ENCODE measurements around the gene WFDC2.

Gene WFDC2

DNA sequence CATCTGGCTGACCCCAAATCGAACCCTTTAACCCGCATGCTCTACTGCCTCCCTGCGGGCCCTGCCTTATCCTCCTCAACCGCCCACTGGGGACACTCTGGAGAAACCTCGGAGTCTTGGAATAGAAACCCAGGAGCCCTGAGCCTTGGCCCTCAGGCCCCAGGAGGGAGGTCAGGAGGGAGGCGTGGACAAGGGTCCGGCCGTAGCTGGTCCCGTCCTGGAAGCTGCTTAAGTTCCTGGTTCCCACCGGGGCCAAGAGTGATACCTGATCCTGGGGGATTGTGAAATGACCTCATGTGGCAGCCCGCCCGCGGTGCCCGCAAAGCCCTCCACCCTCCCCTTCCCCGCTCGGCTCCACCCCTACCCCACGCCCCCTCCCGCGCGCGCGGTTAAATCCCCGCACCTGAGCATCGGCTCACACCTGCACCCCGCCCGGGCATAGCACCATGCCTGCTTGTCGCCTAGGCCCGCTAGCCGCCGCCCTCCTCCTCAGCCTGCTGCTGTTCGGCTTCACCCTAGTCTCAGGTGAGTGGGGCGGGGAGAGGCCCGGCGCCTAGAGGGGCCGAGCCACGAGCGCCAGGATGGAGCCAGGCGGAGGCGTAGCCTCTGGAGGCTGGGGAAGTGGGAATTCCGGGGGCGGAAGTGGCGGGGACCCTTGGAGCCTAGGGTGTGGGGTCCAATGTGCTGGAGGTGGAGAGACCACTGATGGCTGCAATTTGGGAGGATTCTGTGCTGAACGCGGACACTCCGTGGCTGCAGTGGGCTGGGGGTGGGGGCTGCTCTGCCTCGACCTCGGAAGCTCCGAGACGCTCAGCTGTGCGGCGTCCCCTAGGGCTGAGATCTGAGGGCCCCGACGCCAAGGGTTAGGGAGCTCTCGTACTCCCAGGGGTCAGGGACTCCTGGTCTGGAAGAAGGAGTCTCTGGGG, at the start of gene WFDC2:
Gene WFDC2, plus strand, starts transcription at position 418 of the 926 bp plus-strand sequence. Its CDS starts 29 bp downstream, at position 447.
- Mint-ChIP-seq H3K4me3 (peak within 1 kb of the TSS; percentile 60), H3K4me1 (peaks cover 10% of the 10 kb centered on the region), H3K9me3 (no peaks in the 10 kb centered on the region), H3K27me3 (peaks cover 25% of the 10 kb centered on the region), H3K27ac (no peak within 1 kb of the TSS), H3K36me3 (no peaks in the 10 kb centered on the region)
- DNase-seq (ENCODE audit: low spot score in 2 of 2) (no peak), ATAC-seq (ENCODE audit: low read depth) (peak; percentile 41)

DNA sequence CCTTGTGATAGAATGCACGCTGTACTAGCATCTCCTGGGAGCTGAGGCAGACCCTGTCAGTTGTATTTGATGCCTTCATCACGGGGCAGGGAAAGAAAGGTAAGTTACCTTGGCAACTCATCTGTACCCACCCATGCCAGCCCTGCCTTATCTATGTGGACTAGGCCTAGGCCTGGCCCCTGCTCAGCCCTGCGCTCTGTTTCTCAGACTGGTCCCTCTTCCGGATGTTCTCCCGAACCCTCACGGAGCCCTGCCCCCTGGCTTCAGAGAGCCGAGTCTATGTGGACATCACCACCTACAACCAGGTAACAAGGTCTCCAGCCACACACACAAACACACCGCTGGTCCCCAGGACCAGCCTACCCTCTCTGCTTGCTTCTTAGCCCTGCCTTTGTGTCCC, 49.4 kb upstream of the WFDC2 start:
- Mint-ChIP-seq H3K27ac (peak overlapping the region; percentile 96), H3K36me3 (peaks cover 33% of the 10 kb centered on the region), H3K27me3 (no peaks in the 10 kb centered on the region), H3K4me1 (peaks cover 33% of the 10 kb centered on the region), H3K9me3 (no peaks in the 10 kb centered on the region), H3K4me3 (no peak overlapping the region)
- DNase-seq (ENCODE audit: low spot score in 2 of 2) (no peak), ATAC-seq (ENCODE audit: low read depth) (no peak)

DNA sequence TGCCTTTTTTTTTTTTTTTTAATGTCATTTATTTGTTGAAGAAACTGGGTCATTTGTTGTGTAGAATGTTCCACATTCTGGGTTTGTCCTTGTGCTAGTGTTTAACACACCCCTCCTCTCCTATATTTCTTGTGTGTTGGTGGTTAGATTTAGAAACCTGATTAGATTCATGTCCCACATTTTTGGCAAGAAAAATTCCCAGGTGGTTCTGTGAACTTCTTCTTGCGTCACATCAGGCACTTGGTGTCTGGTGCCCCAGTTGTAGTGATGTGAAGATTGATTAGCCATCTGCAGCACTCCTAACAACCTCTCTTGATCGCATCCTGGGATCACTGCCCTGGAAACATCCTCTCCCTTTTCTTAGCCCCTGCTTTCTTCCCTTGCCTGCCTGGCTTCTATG, 45.9 kb upstream of the WFDC2 start:
- DNase-seq (ENCODE audit: low spot score in 2 of 2) (no peak), ATAC-seq (ENCODE audit: low read depth) (no peak)
- peak overlapping the region; percentile 42 for H3K27ac Mint-ChIP-seq
- no peaks in the 10 kb centered on the region for H3K9me3 Mint-ChIP-seq
- H3K4me3 Mint-ChIP-seq: no peak overlapping the region
- peaks cover 39% of the 10 kb centered on the region for H3K36me3 Mint-ChIP-seq
- H3K4me1 Mint-ChIP-seq: peaks cover 16% of the 10 kb centered on the region
- H3K27me3 Mint-ChIP-seq: no peaks in the 10 kb centered on the region

DNA sequence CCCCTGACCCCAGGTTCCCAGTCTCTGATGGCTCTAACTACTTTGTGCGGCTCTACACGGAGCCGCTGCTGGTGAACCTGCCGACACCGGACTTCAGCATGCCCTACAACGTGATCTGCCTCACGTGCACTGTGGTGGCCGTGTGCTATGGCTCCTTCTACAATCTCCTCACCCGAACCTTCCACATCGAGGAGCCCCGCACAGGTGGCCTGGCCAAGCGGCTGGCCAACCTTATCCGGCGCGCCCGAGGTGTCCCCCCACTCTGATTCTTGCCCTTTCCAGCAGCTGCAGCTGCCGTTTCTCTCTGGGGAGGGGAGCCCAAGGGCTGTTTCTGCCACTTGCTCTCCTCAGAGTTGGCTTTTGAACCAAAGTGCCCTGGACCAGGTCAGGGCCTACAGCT, 44.0 kb upstream of the WFDC2 start:
- Mint-ChIP-seq H3K4me3 (no peak overlapping the region), H3K9me3 (no peaks in the 10 kb centered on the region), H3K36me3 (peaks cover 27% of the 10 kb centered on the region), H3K4me1 (peaks cover 2% of the 10 kb centered on the region), H3K27me3 (no peaks in the 10 kb centered on the region), H3K27ac (peak overlapping the region; percentile 79)
- DNase-seq (ENCODE audit: low spot score in 2 of 2) (no peak), ATAC-seq (ENCODE audit: low read depth) (no peak)

DNA sequence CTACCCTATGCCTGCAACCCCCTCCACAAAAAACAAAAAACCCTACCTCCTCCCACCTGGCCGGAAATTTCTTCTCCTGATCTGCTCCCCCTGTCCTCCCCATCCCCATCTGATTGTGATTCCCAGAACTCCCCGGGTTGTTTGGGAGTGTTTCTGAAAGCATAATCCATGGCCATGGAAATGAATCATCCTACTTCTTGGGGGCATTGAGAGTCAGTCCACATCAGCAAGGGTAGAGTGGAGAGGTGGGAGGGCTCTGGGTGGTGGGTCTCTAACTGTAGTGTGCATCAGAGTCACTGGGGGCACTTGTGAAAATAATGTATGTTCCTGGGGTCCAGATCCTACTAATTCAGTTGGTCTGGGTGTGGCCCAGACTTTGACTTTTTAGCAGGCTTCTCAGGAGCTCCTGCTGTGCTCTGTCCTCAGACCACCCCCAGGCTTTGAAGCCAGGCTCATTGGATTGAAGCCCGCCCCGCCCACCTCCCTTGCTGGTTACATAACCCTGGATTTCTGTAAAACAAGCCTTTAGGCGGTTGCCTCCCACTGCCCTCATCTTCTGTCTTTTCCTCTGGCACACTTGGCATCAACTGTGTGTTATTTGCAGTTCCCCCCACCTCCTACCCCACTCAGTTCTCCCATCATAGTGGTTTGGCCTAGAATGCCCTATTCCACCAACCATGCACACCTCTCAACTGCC, 43.1 kb upstream of the WFDC2 start:
- H3K4me1 Mint-ChIP-seq: peaks cover 5% of the 10 kb centered on the region
- H3K36me3 Mint-ChIP-seq: peaks cover 25% of the 10 kb centered on the region
- no peak overlapping the region for H3K4me3 Mint-ChIP-seq
- no peak overlapping the region for H3K27ac Mint-ChIP-seq
- ATAC-seq (ENCODE audit: low read depth): no peak
- peaks cover 2% of the 10 kb centered on the region for H3K9me3 Mint-ChIP-seq
- DNase-seq (ENCODE audit: low spot score in 2 of 2): no peak
- no peaks in the 10 kb centered on the region for H3K27me3 Mint-ChIP-seq

DNA sequence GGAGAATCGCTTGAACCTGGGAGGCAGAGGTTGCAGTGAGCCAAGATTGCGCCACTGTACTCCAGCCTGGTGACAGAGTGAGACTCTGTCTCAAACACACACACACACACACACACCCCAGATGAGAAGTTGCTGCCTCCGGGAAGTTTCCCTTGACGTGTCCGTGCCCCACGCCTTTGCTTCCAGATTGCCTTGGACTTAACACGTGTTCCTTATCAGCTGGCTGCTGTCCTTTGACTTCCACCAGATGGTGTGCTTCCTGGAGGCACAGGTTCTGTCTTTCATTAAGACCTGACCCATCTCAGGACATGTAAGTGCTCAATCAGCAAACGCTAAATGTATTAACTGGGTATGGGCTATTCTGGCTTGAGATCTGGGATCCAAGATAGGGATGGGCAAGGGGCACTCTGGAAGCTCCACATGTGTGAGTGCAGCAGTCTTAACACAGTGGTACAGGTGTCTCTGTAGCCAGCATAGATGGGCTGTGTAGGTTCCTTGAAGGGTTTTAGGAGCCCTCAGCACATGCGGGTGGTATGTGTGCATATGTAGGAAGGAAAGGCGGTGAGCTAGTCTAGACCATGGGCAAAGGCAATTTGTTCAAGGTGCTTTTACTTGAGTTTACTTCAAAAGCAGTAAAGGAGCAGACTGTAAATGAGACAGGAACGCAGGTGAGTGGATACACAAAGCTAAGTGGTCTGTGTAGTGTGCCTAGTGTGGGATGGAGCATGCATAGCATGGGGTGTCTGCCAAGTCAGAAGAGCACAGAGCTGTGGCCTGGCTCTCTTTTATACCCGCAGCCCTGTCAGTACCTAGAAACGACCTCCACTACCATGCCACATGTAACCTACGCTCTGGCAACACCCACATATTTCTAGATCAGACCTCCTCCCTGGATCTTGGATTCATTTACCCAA, 42.1 kb upstream of the WFDC2 start:
- H3K36me3 Mint-ChIP-seq: peaks cover 23% of the 10 kb centered on the region
- ATAC-seq (ENCODE audit: low read depth): no peak
- H3K4me3 Mint-ChIP-seq: no peak overlapping the region

DNA sequence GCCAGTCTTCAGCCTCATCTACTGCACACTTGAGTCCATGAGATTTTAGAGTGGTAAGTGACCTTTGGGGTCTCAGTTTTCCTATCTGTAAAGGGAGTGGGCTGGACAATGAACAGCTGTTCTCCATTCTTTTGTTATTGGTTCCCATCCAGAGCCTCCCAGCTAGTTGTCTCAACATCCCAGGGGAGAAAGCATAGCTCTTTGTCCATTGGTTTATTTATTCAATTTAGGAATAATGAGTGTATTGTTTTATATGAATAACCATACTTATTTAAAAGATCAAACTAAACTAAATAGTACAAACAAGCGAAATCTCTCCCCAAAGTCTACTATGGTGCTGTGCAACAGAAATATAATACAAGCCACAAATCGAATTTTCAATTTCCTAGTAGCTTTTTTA, 39.9 kb upstream of the WFDC2 start:
- H3K36me3 Mint-ChIP-seq: peaks cover 13% of the 10 kb centered on the region
- H3K27me3 Mint-ChIP-seq: no peaks in the 10 kb centered on the region
- peaks cover 2% of the 10 kb centered on the region for H3K9me3 Mint-ChIP-seq
- ATAC-seq (ENCODE audit: low read depth) (no peak), DNase-seq (ENCODE audit: low spot score in 2 of 2) (no peak)
- no peak overlapping the region for H3K27ac Mint-ChIP-seq
- H3K4me3 Mint-ChIP-seq: no peak overlapping the region
- H3K4me1 Mint-ChIP-seq: peaks cover 10% of the 10 kb centered on the region

More for the DNA sequence above, 42.1 kb upstream of the WFDC2 start:
- H3K9me3 Mint-ChIP-seq: peaks cover 2% of the 10 kb centered on the region
- peaks cover 9% of the 10 kb centered on the region for H3K4me1 Mint-ChIP-seq
- no peak for DNase-seq (ENCODE audit: low spot score in 2 of 2)
- H3K27ac Mint-ChIP-seq: peak overlapping the region; percentile 0
- no peaks in the 10 kb centered on the region for H3K27me3 Mint-ChIP-seq

DNA sequence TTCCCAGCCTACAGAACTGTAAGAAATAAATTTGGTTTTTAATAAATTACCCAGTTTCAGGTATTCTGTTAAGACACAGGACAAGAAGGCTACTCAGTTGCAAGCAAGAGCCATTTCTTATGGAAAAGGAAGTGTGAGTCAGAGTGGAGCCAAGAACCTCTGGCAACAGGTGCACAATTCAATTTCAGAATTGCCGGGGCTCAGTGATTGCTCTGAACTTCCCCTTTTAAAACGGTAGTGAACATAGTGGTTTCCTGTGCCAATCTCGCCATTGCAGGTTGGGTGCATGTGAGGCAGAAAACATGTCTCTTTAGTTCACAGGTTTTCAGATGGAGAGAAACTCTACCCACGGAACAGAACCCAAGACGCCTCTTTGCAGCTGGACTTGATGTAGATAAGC, 37.3 kb upstream of the WFDC2 start:
- H3K36me3 Mint-ChIP-seq: peaks cover 4% of the 10 kb centered on the region
- peak; percentile 90 for ATAC-seq (ENCODE audit: low read depth)
- peak; percentile 46 to 64 for DNase-seq (ENCODE audit: low spot score in 2 of 2)
- H3K27me3 Mint-ChIP-seq: no peaks in the 10 kb centered on the region
- peaks cover 15% of the 10 kb centered on the region for H3K4me1 Mint-ChIP-seq
- H3K27ac Mint-ChIP-seq: peak overlapping the region; percentile 38
- no peak overlapping the region for H3K4me3 Mint-ChIP-seq
- peaks cover 2% of the 10 kb centered on the region for H3K9me3 Mint-ChIP-seq

GRCh38 chr20:45433316-45433715, 36.2 kb upstream of the WFDC2 start:
- Mint-ChIP-seq H3K9me3 (peaks cover 2% of the 10 kb centered on the region), H3K4me1 (peaks cover 15% of the 10 kb centered on the region), H3K4me3 (no peak overlapping the region), H3K36me3 (peaks cover 4% of the 10 kb centered on the region), H3K27ac (no peak overlapping the region), H3K27me3 (no peaks in the 10 kb centered on the region)
- ATAC-seq (ENCODE audit: low read depth) (no peak), DNase-seq (ENCODE audit: low spot score in 2 of 2) (no peak)

DNA sequence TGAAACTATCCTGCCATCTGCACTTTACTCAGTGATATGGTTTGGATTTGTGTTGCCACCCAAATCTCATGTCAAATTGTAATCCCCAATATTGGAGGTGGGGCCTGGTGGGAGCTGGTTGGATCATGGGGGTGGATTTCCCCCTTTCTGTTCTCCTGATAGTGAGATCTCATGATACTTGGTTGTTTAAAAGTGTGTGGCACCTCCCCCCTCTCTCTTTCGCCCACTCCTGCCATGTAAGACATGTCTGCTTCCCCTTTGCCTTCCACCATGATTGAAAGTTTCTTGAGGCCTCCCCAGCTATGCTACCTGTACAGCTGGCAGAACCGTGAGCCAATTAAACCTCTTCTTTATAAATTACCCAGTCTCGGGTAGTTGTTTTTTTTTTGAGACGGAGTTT, 35.6 kb upstream of the WFDC2 start:
- no peak for DNase-seq (ENCODE audit: low spot score in 2 of 2)
- ATAC-seq (ENCODE audit: low read depth): no peak
- H3K4me1 Mint-ChIP-seq: peaks cover 15% of the 10 kb centered on the region
- H3K27ac Mint-ChIP-seq: no peak overlapping the region
- no peaks in the 10 kb centered on the region for H3K27me3 Mint-ChIP-seq
- peaks cover 4% of the 10 kb centered on the region for H3K36me3 Mint-ChIP-seq
- H3K4me3 Mint-ChIP-seq: no peak overlapping the region
- peaks cover 2% of the 10 kb centered on the region for H3K9me3 Mint-ChIP-seq

- H3K4me3 Mint-ChIP-seq: peak overlapping the region; percentile 80
- ATAC-seq (ENCODE audit: low read depth) (peak; percentile 72), DNase-seq (ENCODE audit: low spot score in 2 of 2) (peak; percentile 86 to 92)
- H3K27ac Mint-ChIP-seq: no peak overlapping the region
- H3K4me1 Mint-ChIP-seq: peaks cover 12% of the 10 kb centered on the region
- no peaks in the 10 kb centered on the region for H3K27me3 Mint-ChIP-seq
- no peaks in the 10 kb centered on the region for H3K36me3 Mint-ChIP-seq
- no peaks in the 10 kb centered on the region for H3K9me3 Mint-ChIP-seq
Measured at GRCh38 chr20:45436732-45437485, 32.6 kb upstream of the WFDC2 start.

GRCh38 chr20:45440424-45440823, 29.1 kb upstream of the WFDC2 start:
- Mint-ChIP-seq H3K9me3 (no peaks in the 10 kb centered on the region), H3K4me1 (peaks cover 7% of the 10 kb centered on the region), H3K27ac (no peak overlapping the region), H3K4me3 (no peak overlapping the region), H3K36me3 (no peaks in the 10 kb centered on the region), H3K27me3 (peaks cover under 1% of the 10 kb centered on the region)
- no peak for ATAC-seq (ENCODE audit: low read depth)
- no peak for DNase-seq (ENCODE audit: low spot score in 2 of 2)

Data from memory B cell (primary cell).